Tibial artery (tissue), 4 donors: ENCODE results near the gene MAGEB4.
"Not testable (repeated sequence)": the region's sequence is repeated elsewhere in the genome, so short reads cannot be mapped to it uniquely, and the experiment has no call there.

Experiments
- DNase-seq, 2 donors: peaks; one replicate each; pipeline ENCODE4 v3.0.0-alpha.2; 2019
- H3K27ac ChIP-seq, 2 donors: fragments of 200-600 bp; sonication (generic) in 1 of 2; 1 replicate in 1 of 2; 2 replicates in 1 of 2; pipeline ENCODE4 v1.5.1; 2018 to 2019; ENCODE audit warnings: mild to moderate bottlenecking in 1 of 2
- H3K27me3 ChIP-seq, 2 donors: fragments of 200-600 bp; sonication (generic) in 1 of 2; one replicate each; pipeline versions ENCODE4 v1.5.1 to v1.6.0; 2016 to 2019
- H3K36me3 ChIP-seq, 3 donors: fragments of 200-600 bp; sonication (generic) in 2 of 3; one replicate each; pipeline ENCODE4 v1.5.1; 2016 to 2019; ENCODE audit warnings: mild to moderate bottlenecking in 2 of 3
- H3K4me1 ChIP-seq, 4 donors: fragments of 200-600 bp; sonication (generic) in 2 of 4; 1 replicate in 3 of 4; 2 replicates in 1 of 4; pipeline ENCODE4 v1.5.1; 2016 to 2019
- H3K4me3 ChIP-seq, 2 donors: fragments of 200-600 bp; sonication (generic) in 1 of 2; 1 replicate in 1 of 2; 2 replicates in 1 of 2; pipeline ENCODE4 v1.5.1; 2018 to 2019; ENCODE audit warnings: mild to moderate bottlenecking in 2 of 2
- H3K9me3 ChIP-seq, 3 donors: fragments of 200-600 bp; sonication (generic) in 1 of 3; one replicate each; pipeline ENCODE4 v1.5.1; 2016 to 2019
- intact Hi-C: fragments of 100-400 bp; cut with DNase I; formaldehyde crosslinking; loops from one replicate; pipeline ENCODE4 v1.15.0; 2023; ENCODE audit warnings: low total_unique reads
- TF ChIP-seq, protein P1 (sequence below), 2 experiments: fragments of 200-600 bp in 1 of 2; fragments of 450-650 bp in 1 of 2; IDR thresholded peaks; one replicate each; pipeline ENCODE4 v1.5.1; 2017 to 2019; ENCODE audit warnings: antibody characterized with exemption in 2 of 2, mild to moderate bottlenecking in 1 of 2, moderate library complexity in 1 of 2

The MAGEB4 gene, protein sequence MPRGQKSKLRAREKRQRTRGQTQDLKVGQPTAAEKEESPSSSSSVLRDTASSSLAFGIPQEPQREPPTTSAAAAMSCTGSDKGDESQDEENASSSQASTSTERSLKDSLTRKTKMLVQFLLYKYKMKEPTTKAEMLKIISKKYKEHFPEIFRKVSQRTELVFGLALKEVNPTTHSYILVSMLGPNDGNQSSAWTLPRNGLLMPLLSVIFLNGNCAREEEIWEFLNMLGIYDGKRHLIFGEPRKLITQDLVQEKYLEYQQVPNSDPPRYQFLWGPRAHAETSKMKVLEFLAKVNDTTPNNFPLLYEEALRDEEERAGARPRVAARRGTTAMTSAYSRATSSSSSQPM

DNA sequence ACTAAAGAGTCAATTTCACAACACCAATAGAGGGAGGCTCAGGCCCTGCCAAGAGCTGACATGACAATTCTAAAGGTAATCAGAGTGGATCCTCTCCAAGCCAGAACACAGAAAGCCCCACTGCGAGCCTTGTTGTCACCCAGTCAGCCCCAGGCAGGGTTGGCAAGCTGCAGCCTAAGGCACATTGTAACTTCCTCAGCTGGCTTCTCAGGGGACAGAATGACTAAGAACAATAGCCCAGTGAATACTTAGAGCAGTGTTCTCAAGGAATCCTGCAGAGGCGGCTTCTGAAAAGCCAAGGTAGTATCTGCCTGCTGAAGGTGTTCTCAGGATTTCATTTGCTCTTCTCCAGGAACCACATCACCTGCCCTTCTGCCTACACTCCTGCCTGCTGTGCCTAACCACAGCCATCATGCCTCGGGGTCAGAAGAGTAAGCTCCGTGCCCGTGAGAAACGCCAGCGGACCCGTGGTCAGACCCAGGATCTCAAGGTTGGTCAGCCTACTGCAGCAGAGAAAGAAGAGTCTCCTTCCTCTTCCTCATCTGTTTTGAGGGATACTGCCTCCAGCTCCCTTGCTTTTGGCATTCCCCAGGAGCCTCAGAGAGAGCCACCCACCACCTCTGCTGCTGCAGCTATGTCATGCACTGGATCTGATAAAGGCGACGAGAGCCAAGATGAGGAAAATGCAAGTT, at the start of gene MAGEB4:
TSS of gene MAGEB4 (plus strand) at position 277 of the 692 bp plus-strand sequence. CDS start at position 413, 136 bp downstream.
- TF ChIP-seq, protein P1, sequence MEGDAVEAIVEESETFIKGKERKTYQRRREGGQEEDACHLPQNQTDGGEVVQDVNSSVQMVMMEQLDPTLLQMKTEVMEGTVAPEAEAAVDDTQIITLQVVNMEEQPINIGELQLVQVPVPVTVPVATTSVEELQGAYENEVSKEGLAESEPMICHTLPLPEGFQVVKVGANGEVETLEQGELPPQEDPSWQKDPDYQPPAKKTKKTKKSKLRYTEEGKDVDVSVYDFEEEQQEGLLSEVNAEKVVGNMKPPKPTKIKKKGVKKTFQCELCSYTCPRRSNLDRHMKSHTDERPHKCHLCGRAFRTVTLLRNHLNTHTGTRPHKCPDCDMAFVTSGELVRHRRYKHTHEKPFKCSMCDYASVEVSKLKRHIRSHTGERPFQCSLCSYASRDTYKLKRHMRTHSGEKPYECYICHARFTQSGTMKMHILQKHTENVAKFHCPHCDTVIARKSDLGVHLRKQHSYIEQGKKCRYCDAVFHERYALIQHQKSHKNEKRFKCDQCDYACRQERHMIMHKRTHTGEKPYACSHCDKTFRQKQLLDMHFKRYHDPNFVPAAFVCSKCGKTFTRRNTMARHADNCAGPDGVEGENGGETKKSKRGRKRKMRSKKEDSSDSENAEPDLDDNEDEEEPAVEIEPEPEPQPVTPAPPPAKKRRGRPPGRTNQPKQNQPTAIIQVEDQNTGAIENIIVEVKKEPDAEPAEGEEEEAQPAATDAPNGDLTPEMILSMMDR (IDR thresholded peaks at IDR 0.05): no peak
- no peak within 1 kb of the TSS for H3K27ac ChIP-seq
- no peak for DNase-seq
- H3K4me1 ChIP-seq: no peaks in the 10 kb centered on the region
- H3K27me3 ChIP-seq: no peaks in the 10 kb centered on the region
- H3K9me3 ChIP-seq: no peaks in the 10 kb centered on the region
- H3K36me3 ChIP-seq: no peaks in the 10 kb centered on the region
- no peak within 1 kb of the TSS for H3K4me3 ChIP-seq
- intact Hi-C loops: no loop called here

DNA sequence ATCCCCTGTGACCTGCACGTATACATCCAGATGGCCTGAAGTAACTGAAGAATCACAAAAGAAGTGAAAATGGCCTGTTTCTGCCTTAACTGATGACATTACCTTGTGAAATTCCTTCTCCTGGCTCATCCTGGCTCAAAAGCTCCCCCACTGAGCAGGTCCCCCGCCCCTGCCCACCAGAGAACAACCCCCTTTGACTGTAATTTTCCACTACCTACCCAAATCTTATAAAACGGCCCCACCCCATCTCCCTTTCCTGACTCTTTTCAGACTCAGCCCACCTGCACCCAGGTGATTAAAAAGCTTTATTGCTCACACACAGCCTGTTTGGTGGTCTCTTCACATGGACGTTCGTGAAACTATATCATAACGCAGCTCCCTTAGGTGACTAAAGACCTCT, 47.9 kb upstream of the MAGEB4 start:
- H3K27me3 ChIP-seq, DNase-seq, H3K4me3 ChIP-seq, H3K36me3 ChIP-seq, H3K9me3 ChIP-seq, H3K4me1 ChIP-seq, intact Hi-C loops, H3K27ac ChIP-seq: not testable (repeated sequence)

DNA sequence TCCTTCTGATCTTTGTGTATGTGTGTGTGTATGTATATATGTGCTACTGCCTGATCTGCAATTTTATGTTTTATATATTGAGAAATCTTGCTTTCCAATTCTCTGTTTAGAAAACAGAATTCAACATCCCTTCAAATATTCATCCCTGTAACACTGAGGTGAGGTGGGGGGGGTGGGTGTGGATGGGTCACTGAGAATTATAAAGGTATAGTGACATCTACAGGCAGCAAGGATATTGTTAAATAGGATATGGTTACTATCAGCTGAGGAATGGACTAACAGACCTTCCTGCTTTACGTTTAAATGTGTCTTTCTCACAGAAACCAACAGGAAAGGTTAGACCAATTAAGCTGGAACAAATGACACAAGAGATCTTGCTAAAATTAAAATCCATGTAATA, 45.5 kb upstream of the MAGEB4 start:
- TF ChIP-seq, protein P1 (IDR thresholded peaks at IDR 0.05): no peak
- Histone ChIP-seq H3K36me3 (no peaks in the 10 kb centered on the region), H3K27ac (no peak overlapping the region), H3K27me3 (no peaks in the 10 kb centered on the region), H3K4me1 (no peaks in the 10 kb centered on the region), H3K4me3 (no peak overlapping the region), H3K9me3 (no peaks in the 10 kb centered on the region)
- DNase-seq: no peak
- intact Hi-C loops: no loop called here

DNA sequence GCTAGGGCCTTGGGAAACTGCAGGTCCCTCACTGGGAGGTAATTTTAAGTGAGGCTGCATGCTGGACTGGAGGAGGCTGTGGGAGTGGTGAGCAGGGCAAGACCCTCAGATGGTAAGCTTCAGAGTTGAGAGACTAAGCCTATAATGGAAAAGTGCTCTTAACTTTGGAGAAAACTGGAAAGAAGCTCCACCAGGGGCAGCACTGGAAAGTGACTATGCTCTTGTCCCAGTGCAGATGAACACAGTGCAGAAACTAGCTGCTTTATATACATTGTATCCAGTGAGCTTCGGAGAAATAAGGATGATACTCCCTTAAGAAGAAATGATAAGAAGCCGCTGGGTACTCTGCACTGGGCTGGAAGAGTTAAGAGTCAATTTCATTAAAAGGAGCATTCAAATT, 29.6 kb upstream of the MAGEB4 start:
- TF ChIP-seq, protein P1 (IDR thresholded peaks at IDR 0.05): no peak
- intact Hi-C loops: no loop called here
- H3K9me3 ChIP-seq: no peaks in the 10 kb centered on the region
- H3K4me1 ChIP-seq: no peaks in the 10 kb centered on the region
- no peak overlapping the region for H3K4me3 ChIP-seq
- H3K36me3 ChIP-seq: no peaks in the 10 kb centered on the region
- H3K27me3 ChIP-seq: no peaks in the 10 kb centered on the region
- H3K27ac ChIP-seq: no peak overlapping the region
- no peak for DNase-seq

DNA sequence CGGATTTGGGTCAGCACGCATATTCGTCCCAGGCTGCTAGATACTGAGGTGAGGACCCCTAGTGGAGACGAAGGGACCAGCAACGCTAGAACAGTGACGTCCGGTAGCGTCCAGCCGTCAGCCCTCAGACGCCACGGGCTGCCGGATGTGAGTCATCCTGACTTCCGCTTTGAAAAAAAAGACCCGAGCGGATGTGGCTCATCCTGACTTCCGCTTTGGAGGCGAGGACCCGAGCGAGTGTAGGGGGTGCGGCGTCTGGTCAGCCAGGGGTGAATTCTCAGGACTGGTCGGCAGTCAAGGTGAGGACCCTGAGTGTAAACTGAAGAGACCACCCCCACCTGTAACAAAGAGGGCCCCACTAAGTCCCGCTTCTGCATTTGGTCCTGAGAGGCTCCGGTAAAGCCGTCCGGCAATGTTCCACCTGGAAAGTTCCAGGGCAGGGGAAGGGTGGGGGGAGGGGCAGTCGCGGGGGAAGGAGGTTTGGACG, 26.4 kb upstream of the MAGEB4 start, which contains the start of gene MAGEB2:
TSS of gene MAGEB2 (plus strand) at position 207 of the 487 bp plus-strand sequence. CDS start 3,018 bp downstream, outside the sequence.
- H3K9me3 ChIP-seq: no peaks in the 10 kb centered on the region
- intact Hi-C loops: no loop called here
- H3K27ac ChIP-seq: no peak within 1 kb of the TSS
- H3K4me1 ChIP-seq: no peaks in the 10 kb centered on the region
- H3K4me3 ChIP-seq: no peak within 1 kb of the TSS
- TF ChIP-seq, protein P1 (IDR thresholded peaks at IDR 0.05): no peak
- no peaks in the 10 kb centered on the region for H3K27me3 ChIP-seq
- no peak for DNase-seq
- no peaks in the 10 kb centered on the region for H3K36me3 ChIP-seq

DNA sequence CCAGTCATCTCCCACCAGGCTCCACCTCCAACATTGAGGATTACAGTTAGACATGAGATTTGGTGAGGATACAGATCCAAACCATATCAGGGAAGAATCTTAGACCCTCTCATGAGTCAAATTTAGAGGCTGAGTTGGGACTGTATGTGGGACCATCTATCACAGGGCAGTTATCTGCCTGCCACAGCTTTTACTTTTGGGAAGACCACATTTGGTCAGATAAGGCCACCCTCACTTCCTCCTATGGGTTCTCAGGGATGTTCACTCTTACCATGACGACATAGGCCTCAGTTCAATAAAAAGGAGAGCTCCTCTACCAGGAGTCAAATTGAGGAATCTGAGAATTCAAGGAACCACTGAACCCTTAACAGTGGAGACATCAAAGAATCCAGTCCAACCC, 24.3 kb upstream of the MAGEB4 start:
- intact Hi-C loops: no loop called here
- Histone ChIP-seq H3K4me1 (no peaks in the 10 kb centered on the region), H3K36me3 (no peaks in the 10 kb centered on the region), H3K9me3 (no peaks in the 10 kb centered on the region), H3K27ac (no peak overlapping the region), H3K4me3 (no peak overlapping the region), H3K27me3 (no peaks in the 10 kb centered on the region)
- TF ChIP-seq, protein P1 (IDR thresholded peaks at IDR 0.05): no peak
- no peak for DNase-seq
